Activated T-cell treated with anti-CD3 and anti-CD28 coated beads, Interleukin-2, amount 50 U/mL, for 24 hours (primary cell): ENCODE measurements around the gene YDJC.
"Not testable (repeated sequence)": the region's sequence is repeated elsewhere in the genome, so short reads cannot be mapped to it uniquely, and the experiment has no call there.

Experiments used
- DNase-seq: peaks from one replicate; pipeline ENCODE4 v3.0.0-alpha.2; 2020
- H3K27ac Mint-ChIP-seq: 2 replicates; pipeline ENCODE4 v1.8.0; 2020; ENCODE audit warnings: mild to moderate bottlenecking, mixed read lengths
- H3K27me3 Mint-ChIP-seq: 2 replicates; pipeline ENCODE4 v1.8.0; 2020; ENCODE audit warnings: mixed read lengths
- H3K36me3 Mint-ChIP-seq: 2 replicates; pipeline ENCODE4 v1.8.0; 2020; ENCODE audit warnings: low read depth, mixed read lengths
- H3K4me1 Mint-ChIP-seq: 2 replicates; pipeline ENCODE4 v1.8.0; 2020; ENCODE audit warnings: low read depth, mixed read lengths
- H3K4me3 Mint-ChIP-seq: 2 replicates; pipeline ENCODE4 v1.8.0; 2020; ENCODE audit warnings: mild to moderate bottlenecking, moderate library complexity, mixed read lengths
- H3K9me3 Mint-ChIP-seq: 2 replicates; pipeline ENCODE4 v1.8.0; 2020; ENCODE audit warnings: mixed read lengths

The YDJC gene

DNA sequence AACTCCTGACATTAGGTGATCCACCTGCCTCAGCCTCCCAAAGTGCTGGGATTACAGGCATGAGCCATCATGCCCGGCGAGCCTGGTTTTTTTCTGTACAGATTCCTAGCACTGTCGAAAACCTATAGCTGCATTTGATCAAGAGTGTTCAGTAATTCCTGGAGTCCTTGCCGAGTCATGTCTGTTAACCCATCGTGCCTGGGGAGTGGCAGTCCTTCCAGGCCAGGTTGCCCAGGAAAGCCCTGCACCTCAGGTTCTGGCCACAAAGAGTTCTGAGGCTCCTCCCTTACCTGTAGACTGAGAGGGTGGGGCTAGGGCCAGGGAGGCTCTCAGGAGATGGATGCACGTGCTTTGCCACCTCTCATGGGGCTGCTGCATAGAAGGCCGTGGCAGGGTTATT lies 17.0 kb downstream of the YDJC start:
- peaks cover 24% of the 10 kb centered on the region for H3K4me1 Mint-ChIP-seq
- no peak for DNase-seq
- H3K9me3 Mint-ChIP-seq = no peaks in the 10 kb centered on the region
- no peaks in the 10 kb centered on the region for H3K27me3 Mint-ChIP-seq
- H3K36me3 Mint-ChIP-seq = peaks cover 77% of the 10 kb centered on the region
- H3K4me3 Mint-ChIP-seq = no peak overlapping the region
- H3K27ac Mint-ChIP-seq = peak overlapping the region; percentile 72

DNA sequence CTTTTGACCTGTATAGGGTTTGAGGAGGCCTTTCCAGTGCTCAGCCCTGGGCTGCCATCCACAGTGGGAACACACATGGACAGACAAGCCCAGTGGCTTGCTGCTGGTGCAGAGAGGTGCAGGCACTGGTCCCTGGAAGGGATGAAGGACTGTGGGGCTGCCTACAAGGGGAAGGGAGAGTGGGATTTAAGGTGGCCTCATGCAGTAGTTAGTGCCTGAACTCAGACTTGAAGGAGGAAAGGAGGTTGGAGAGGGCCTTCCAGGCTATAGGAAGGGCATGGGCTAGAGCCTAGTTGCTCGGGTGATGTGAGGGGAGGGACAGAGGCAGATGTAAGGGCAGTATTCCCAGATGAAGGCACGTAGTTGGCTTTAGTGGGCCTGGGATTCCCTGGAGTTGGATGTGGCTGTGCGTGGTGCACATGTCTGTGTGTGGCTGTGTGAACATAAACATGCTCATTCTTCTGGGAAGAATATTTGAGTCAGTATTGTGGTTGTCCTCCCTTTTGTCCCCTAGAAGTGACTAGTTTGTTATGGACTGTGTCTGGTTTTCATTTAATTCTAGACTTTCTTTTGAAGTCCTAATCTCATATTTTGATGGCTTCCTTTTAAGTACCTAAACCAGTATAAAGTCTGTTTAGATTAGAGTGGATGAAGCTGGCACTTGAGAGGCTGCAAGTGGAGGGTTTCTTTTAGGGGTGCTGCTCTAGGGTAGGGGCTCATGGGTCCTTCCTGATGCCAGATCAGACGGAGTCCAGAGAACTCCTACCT lies 18.4 kb downstream of the YDJC start:
- DNase-seq = no peak
- no peaks in the 10 kb centered on the region for H3K9me3 Mint-ChIP-seq
- H3K27ac Mint-ChIP-seq = peak overlapping the region; percentile 73
- H3K27me3 Mint-ChIP-seq = no peaks in the 10 kb centered on the region
- peaks cover 34% of the 10 kb centered on the region for H3K4me1 Mint-ChIP-seq
- no peak overlapping the region for H3K4me3 Mint-ChIP-seq
- H3K36me3 Mint-ChIP-seq = peaks cover 82% of the 10 kb centered on the region

DNA sequence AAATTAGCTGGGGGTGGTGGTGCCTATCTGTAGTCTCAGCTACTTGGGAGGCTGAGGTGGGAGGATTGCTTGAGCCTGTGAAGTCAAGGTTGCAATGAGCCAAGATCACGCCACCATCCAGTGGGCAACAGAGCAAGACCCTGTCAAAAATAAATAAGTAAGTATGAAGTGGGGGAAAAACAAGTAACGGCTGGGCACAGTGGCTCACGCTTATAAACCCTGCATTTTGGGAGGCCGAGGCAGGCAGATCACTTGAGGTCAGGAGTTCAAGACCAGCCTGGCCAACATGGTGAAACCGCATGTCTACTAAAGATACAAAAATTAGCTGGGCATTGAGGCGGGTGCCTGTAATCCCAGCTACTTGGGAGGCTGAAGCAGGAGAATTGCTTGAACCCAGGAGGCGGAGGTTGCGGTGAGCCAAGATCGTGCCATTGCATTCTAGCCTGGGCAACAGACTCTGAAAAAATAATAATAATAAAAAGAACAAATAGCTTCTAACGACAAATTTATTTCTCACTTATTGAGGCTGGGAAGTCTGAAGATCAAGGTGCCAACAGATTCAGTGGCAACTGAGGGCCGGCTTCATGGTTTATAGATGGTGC lies 20.2 kb downstream of the YDJC start:
- not testable (repeated sequence) for DNase-seq, H3K4me3 Mint-ChIP-seq, H3K27me3 Mint-ChIP-seq, H3K27ac Mint-ChIP-seq, H3K9me3 Mint-ChIP-seq
- Mint-ChIP-seq H3K36me3 (peaks cover 74% of the 10 kb centered on the region), H3K4me1 (peaks cover 35% of the 10 kb centered on the region)

DNA sequence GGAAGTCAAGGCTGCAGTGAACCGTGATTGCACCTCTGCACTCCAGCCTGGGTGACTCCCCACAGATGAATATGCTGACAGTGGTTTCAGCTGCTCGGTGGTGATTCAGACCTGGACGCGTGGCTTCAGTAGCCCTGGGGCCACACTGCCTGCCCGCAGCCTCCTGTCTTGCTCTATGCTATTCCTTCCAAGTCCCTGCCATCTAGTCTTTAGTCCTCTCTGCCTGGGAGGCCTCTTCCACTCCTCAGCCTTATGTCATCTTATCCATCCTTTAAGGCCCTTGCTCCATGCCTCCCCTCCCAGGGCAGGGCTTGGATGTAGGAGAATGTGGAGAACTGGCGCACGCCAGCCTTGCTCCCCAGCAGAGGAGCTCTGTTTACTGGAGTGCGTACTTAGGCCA lies 23.0 kb downstream of the YDJC start:
- DNase-seq = no peak
- Mint-ChIP-seq H3K9me3 (no peaks in the 10 kb centered on the region), H3K27me3 (no peaks in the 10 kb centered on the region), H3K27ac (peak overlapping the region; percentile 57), H3K4me1 (peaks cover 35% of the 10 kb centered on the region), H3K4me3 (no peak overlapping the region), H3K36me3 (peaks cover 60% of the 10 kb centered on the region)

DNA sequence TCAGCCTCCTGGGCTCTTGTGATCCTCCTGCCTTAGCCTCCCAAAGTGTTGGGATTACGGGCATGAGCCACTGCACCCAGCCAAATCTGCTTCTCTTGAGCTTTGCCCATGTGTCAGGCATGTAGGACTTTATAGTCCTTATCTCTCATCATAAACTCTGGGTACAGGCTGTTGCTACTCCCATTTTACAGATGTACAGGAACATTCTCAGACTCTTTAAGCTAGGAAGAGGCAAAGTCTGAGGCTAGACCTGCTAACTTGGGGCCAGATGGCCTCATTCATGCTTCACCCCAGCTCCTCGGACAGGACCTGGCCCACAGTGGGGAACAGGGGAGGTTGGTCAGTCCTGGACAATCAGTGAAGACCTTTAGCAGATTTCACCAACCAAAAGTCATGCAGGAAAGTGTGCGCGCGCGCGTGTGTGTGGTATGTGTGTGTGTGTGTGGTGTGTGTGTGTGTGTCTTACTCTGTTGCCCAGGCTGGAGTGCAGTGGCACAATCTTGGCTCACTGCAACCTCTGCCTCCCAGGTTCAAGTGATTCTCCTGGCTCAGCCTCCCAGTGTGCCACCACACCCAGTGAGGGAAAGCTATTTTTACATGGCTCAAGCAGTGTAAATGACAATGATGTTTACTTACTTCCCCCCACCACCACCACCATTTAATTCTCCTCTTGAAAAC lies 23.8 kb downstream of the YDJC start:
- H3K27ac Mint-ChIP-seq = peak overlapping the region; percentile 76
- peaks cover 52% of the 10 kb centered on the region for H3K36me3 Mint-ChIP-seq
- no peak overlapping the region for H3K4me3 Mint-ChIP-seq
- H3K27me3 Mint-ChIP-seq = no peaks in the 10 kb centered on the region
- DNase-seq = no peak
- no peaks in the 10 kb centered on the region for H3K9me3 Mint-ChIP-seq
- H3K4me1 Mint-ChIP-seq = peaks cover 29% of the 10 kb centered on the region

DNA sequence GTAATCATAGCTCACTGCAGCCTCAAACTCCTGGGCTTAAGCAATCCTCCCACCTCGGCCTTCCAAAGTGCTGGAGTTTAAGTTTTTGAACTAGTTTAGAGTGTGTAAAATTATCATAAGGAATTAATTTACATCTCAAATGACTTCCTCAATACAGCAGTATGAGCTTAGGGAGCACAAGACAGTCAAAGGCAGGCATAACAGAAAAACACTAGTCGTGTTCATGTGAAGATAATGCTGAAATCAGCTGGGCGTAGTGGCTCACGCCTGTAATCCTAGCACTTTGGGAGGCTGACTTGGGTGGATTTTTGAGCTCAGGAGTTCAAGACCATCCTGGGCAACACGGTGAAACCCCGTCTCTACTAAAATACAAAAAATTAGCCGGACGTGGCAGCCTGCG lies 25.8 kb downstream of the YDJC start:
- Mint-ChIP-seq H3K27me3 (no peaks in the 10 kb centered on the region), H3K36me3 (peaks cover 46% of the 10 kb centered on the region), H3K27ac (no peak overlapping the region), H3K4me3 (no peak overlapping the region), H3K4me1 (peaks cover 40% of the 10 kb centered on the region), H3K9me3 (no peaks in the 10 kb centered on the region)
- DNase-seq = no peak

DNA sequence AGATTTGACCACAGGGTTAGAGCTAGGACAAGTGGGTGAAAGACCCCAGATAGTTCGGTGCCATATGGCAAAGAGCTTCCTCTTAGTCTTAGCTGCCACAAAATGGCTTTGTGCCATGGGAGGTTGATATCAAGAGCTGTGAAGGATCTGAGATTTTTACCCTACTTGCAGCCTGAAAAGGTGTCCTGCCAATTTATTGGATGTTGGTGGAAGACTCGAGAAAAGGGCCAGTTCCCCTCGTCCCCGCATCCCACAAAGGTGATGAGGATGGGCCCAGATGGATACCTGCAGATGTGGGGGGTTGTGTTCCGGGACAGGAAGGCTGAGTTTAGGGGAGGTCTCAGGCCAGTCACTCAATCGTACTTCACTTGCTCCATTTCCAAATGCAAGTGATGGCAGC lies 27.2 kb downstream of the YDJC start:
- peak overlapping the region; percentile 51 for H3K27ac Mint-ChIP-seq
- no peaks in the 10 kb centered on the region for H3K9me3 Mint-ChIP-seq
- H3K27me3 Mint-ChIP-seq = no peaks in the 10 kb centered on the region
- H3K4me1 Mint-ChIP-seq = peaks cover 41% of the 10 kb centered on the region
- H3K4me3 Mint-ChIP-seq = no peak overlapping the region
- peaks cover 44% of the 10 kb centered on the region for H3K36me3 Mint-ChIP-seq
- DNase-seq = no peak

DNA sequence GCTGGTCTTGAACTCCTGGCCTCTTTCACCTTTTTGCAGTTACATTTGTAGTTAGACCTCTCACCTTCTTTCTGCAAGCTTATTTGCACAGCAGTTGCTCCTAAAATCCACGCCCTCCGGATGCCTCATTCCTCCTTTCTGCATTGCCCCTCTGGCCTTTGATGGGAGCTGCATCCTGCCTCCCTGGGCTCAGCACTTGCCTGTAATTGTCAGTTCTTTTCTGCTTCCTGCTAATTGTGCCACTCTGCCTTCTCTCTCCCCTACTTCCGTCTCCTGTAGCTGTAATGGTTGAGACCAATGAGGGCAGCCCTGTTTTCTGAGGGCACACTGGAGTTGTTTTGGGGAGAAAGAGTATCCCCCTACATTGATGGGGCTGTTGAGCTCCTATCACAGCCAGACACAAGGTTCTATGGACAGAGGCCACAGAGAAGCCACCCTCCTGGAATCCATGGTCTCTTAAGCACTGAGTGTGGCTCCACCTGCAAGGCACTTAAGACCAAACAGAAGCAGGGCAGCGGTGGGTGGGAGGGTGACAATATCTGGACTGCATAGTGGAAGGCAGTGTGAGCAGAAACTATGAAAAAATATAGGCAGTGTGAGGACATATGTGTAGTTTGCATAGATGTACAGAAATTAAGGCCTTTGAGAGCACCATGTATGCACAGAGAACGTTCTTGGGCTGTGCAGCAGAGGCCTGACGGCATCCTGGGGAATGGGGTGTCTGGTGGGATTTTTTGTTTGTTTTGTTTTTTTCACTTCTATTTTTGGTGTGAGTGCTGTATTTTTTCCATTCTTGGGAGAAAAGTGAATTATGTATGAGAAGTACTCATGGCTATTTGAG lies 30.5 kb downstream of the YDJC start:
- peaks cover 38% of the 10 kb centered on the region for H3K4me1 Mint-ChIP-seq
- H3K27me3 Mint-ChIP-seq = no peaks in the 10 kb centered on the region
- no peak overlapping the region for H3K4me3 Mint-ChIP-seq
- H3K36me3 Mint-ChIP-seq = peaks cover 57% of the 10 kb centered on the region
- DNase-seq = no peak
- H3K27ac Mint-ChIP-seq = peak overlapping the region; percentile 73
- no peaks in the 10 kb centered on the region for H3K9me3 Mint-ChIP-seq

DNA sequence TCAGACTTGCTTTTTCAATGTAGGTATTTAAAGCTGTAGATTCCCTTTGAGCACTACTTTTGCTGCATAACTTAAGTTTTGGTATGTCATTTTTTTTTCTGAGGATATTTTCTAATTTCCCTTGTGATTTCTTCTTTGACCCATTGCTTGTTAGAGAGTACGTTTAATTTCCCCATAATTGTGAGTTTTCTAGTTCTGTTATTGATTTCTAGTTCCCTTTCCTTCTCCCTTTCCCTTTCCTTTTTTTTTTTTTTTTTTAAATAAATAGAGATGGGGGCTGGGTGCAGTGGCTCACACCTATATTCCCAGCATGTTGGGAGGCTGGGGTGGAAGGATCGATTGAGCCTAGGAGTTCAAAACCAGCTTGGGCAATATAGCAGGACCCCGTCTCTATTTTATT lies 31.5 kb downstream of the YDJC start:
- Mint-ChIP-seq H3K4me3 (no peak overlapping the region), H3K36me3 (peaks cover 64% of the 10 kb centered on the region), H3K27me3 (no peaks in the 10 kb centered on the region), H3K9me3 (no peaks in the 10 kb centered on the region), H3K27ac (peak overlapping the region; percentile 27), H3K4me1 (peaks cover 47% of the 10 kb centered on the region)
- DNase-seq = no peak

DNA sequence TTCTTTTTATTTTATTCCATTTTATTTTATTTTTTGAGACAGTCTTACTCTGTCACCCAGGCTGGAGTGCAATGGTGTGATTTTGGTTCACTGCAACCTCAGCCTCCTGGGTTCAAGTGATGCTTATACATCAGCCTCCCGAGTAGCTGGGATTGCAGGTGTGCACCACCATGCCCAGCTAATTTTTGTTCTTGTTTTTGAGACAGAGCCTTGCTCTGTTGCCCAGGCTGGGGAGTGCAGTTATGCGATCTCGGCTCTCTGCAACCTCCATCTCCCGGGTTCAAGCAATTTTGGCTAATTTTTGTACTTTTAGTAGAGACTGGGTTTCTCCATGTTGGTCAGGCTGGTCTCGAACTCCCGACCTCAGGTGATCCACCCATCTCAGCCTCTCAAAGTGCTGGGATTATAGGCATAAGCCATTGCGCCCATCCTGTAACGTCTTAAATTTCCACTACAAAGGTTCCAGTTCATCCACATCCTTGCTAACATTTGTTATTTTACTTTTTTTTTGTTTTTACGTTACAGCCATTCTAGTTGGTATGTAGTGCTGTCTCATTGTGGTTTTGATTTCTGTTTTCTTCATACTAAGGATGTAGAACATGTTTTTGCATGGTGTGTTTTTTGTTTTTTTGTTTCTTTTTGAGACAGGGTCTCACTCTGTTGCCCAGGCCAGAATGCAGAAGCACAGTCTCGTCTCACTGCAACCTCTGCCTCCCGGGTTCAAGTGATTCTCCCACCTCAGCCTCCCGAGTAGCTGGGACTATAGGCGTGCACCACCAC lies 33.3 kb downstream of the YDJC start:
- peaks cover 72% of the 10 kb centered on the region for H3K36me3 Mint-ChIP-seq
- not testable (repeated sequence) for H3K9me3 Mint-ChIP-seq, DNase-seq, H3K4me3 Mint-ChIP-seq, H3K27me3 Mint-ChIP-seq, H3K27ac Mint-ChIP-seq
- H3K4me1 Mint-ChIP-seq = peaks cover 52% of the 10 kb centered on the region

DNA sequence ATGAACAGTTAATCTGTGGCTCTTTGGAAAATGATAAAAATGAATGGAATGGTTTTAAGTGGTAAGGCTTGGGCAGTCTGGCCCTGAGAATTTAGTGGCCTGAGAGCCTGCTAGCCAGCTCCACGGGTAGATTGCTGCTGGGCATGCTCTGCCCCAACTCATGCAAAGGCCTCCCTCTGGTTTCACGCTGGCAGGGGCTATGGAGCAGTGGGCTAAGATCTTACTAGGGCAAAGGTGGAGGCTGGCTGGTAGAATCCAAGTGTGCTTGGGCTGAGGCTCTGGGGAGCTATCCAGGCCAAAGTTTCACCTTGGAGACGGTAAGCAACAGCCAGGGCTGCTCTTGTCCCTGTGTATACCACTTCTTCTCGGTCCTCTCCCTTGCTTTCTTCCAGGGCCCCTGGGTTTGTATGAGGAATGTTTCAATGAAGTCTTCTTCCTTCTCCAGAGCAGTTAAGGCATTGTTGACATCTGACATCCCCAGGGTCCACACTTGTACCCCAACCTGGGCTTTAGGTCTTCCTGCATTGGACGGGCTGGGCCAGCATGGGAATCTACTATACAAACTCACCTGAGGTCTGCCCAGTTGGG lies 34.9 kb downstream of the YDJC start:
- Mint-ChIP-seq H3K27me3 (no peaks in the 10 kb centered on the region), H3K4me1 (peaks cover 63% of the 10 kb centered on the region), H3K36me3 (peaks cover 80% of the 10 kb centered on the region), H3K9me3 (no peaks in the 10 kb centered on the region), H3K4me3 (no peak overlapping the region), H3K27ac (peak overlapping the region; percentile 2)
- no peak for DNase-seq

DNA sequence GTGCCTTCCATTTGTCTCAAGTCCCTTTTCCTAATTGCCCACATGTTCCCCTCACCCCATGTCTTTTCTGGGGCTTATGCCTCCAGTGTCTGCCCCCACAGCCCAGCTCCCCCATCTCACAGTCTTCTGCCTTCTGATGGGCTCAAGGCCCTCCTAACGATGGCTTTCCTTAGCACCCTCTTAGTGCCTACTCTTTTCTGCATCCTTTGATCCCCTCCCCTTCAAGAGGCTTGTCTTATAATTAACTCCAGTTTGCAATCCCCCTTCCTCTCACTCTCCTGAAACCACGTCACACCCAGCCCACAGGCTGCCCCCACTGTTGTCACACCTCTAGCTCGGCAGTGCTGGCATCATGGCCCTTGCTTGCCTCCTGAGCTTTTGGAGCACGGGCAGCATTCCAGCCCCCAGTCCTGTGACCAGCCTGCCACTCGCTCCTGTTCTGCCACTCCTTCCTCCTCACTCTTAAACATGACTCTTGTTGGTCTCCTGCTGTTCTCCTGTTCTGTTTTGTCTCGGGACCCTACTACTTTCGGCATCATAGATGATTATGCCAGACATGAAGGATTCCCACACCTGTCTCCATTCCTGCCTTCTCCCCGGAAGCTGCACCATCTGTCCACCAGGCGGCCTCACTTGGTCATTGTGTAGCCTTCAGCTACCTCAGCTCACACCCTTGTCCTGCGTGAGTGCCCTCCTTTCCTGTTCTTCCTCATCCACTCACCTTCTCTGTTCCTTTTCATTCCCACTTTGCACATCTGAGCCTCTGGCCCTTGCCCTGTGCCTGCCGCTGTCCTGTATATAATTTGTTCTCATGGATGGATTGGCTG lies 36.2 kb downstream of the YDJC start:
- Mint-ChIP-seq H3K36me3 (peaks cover 75% of the 10 kb centered on the region), H3K27me3 (no peaks in the 10 kb centered on the region), H3K4me1 (peaks cover 63% of the 10 kb centered on the region), H3K4me3 (no peak overlapping the region), H3K27ac (peak overlapping the region; percentile 6), H3K9me3 (no peaks in the 10 kb centered on the region)
- no peak for DNase-seq

DNA sequence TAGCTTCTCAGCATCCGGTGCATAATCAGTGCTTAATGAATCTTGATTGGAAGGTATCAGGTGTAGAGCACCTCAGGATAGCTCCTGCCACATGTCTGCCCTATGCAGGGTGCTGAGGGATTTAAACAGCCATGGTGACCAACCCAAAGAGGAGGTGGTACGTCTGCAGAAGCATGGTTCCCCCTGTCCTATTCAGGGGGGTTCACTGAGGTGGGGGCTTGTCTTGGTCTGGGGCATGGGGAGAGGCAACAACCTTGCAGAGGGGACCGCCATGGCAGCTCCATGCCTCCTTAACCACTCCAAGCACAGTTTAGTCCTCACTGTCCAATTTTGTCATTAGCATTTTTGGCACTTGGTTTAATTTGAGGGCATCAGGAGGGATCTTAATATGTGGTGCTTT lies 37.4 kb downstream of the YDJC start:
- Mint-ChIP-seq H3K27me3 (no peaks in the 10 kb centered on the region), H3K27ac (peak overlapping the region; percentile 18), H3K4me1 (peaks cover 70% of the 10 kb centered on the region), H3K9me3 (no peaks in the 10 kb centered on the region), H3K36me3 (peaks cover 74% of the 10 kb centered on the region), H3K4me3 (no peak overlapping the region)
- DNase-seq = no peak
